Erythroblast (primary cell): ENCODE data around the gene ZDHHC9.

Source experiments
- GATA1 ChIP-seq: IDR thresholded peaks from 2 replicates; pipeline ENCODE4 v1.6.1; 2011; ENCODE audit warnings: low read depth, mild to moderate bottlenecking, control low read depth, low read length, moderate library complexity
- POLR2A ChIP-seq: IDR thresholded peaks from 2 replicates; pipeline ENCODE4 v1.6.1; 2011; ENCODE audit warnings: mild to moderate bottlenecking, low read length

DNA sequence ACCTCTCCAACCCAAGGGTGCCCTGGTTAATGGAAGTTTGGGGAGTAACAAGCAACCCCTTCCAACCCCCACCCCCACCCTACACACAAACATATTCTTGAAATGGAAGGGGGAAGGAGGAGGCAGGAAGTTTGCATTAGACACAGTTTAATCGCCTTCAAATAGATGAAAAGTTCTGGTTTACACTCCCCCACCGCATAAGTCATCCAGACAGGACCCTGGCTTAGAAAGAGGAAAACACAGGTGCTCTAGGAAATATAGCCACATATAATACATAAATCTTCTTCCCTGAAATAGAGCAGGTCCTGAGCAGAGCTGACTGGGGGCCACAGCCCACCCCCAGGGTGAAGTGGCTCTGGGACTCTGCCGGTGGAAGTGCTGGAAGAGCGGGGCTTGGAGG is 38.9 kb downstream of the ZDHHC9 start:
- TF ChIP-seq POLR2A, result no peak
- no peak for TF ChIP-seq GATA1
